C4-2B (cell line): ENCODE measurements around the gene CENPC.

Source experiments
- ZFX ChIP-seq: fragments of 450-650 bp; IDR thresholded peaks from 2 replicates; pipeline ENCODE4 v1.6.1; 2017
- TF ChIP-seq, protein P1 (sequence below): fragments of 450-650 bp; conservative IDR thresholded peaks from 2 replicates; pipeline ENCODE4 v1.5.1; 2017; ENCODE audit warnings: mild to moderate bottlenecking

DNA sequence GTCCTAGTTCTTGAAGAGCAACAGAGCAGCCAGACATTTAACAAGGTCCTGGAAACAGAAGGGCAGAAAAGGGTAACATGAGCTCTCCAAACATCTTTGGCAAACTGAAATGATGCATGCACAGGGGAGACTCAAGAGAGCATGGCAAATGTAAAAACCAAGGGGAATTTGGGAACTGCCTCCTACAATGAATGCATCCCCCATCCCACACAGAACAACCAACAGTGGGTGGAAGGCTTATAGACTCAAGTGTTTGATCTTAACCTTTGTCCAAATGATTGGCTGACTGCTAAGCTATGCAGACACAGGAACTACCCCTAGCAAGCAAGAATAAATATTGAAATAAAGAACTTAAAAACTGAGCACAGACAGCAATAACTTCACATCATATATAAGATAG lies 74.4 kb downstream of the CENPC start:
- TF ChIP-seq, protein P1, sequence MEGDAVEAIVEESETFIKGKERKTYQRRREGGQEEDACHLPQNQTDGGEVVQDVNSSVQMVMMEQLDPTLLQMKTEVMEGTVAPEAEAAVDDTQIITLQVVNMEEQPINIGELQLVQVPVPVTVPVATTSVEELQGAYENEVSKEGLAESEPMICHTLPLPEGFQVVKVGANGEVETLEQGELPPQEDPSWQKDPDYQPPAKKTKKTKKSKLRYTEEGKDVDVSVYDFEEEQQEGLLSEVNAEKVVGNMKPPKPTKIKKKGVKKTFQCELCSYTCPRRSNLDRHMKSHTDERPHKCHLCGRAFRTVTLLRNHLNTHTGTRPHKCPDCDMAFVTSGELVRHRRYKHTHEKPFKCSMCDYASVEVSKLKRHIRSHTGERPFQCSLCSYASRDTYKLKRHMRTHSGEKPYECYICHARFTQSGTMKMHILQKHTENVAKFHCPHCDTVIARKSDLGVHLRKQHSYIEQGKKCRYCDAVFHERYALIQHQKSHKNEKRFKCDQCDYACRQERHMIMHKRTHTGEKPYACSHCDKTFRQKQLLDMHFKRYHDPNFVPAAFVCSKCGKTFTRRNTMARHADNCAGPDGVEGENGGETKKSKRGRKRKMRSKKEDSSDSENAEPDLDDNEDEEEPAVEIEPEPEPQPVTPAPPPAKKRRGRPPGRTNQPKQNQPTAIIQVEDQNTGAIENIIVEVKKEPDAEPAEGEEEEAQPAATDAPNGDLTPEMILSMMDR: no peak
- TF ChIP-seq ZFX: no peak
